Right cardiac atrium (tissue), 5 donors: ENCODE results near the gene CHL1. TPM values are rescaled to one million over a fixed set of nuclear protein-coding genes. Genes with fewer than 3 reads are reported as not detected.

Experiments used
- ATAC-seq, 2 donors: fragments of 200-7000 bp; cut with Tn5 transposase; one replicate each; pipeline versions ENCODE4 v1.8.0 to v1.9.1; 2020; ENCODE audit warnings: moderate library complexity in 2 of 2, mild to moderate bottlenecking in 1 of 2
- DNase-seq, 3 donors: peaks; one replicate each; pipeline ENCODE4 v3.0.0-alpha.2; 2020
- H3K27ac ChIP-seq: one replicate; pipeline ENCODE4 v1.5.1; 2013; ENCODE audit warnings: mild to moderate bottlenecking, low read length, control low read depth, moderate library complexity
- H3K27me3 ChIP-seq: one replicate; pipeline ENCODE4 v1.6.1; 2013; ENCODE audit not compliant: control insufficient read depth, insufficient read depth
- H3K4me1 ChIP-seq: one replicate; pipeline ENCODE4 v1.6.1; 2013; ENCODE audit warnings: low read length; ENCODE audit not compliant: control insufficient read depth, insufficient read depth
- H3K4me3 ChIP-seq: one replicate; pipeline ENCODE4 v1.5.1; 2013; ENCODE audit warnings: low read length, control low read depth
- H3K9me3 ChIP-seq: one replicate; pipeline ENCODE4 v1.6.1; 2013; ENCODE audit warnings: low read length; ENCODE audit not compliant: control insufficient read depth
- WGBS: extraction: QIAGEN DNeasy Blood & Tissue Kit; methylation state at CpG from one replicate; pipeline ENCODE4 v1.1.7; 2013; 5-methylcytosine and 5-hydroxymethylcytosine counted together
- intact Hi-C, 4 donors: fragments of 100-400 bp; cut with DNase I; formaldehyde crosslinking; loops; one replicate each; pipeline versions ENCODE4 v1.11.0 to v1.14.0; 2022 to 2023
- polyA plus RNA-seq: library from polyadenylated mRNA; stranded (reverse); fragments of 200-250 nt; gene quantifications from one replicate; pipeline ENCODE4 v1.2.3, GENCODE V29; 2013
- total RNA-seq, 4 donors: library from RNA; stranded (reverse); fragmentation: NEBNext Ultra II Directional; extraction: Animal tissue kit (Norgen Biotek cat#: 25700); gene quantifications; one replicate each; pipeline ENCODE4 v1.2.1, GENCODE V29; 2021
- donor health status: healthy with polysubstance abuse.
- donor health status: DM: no; HTN: yes; CAD: no.
- donor health status: DM: no; HTN: no; CAD: no.
- donor health status: DM: no; HTN: yes; CAD: no; lungs with severe emphysema.
- donor health status: DM: yes; HTN: yes; CAD: no.

Gene CHL1
- total and polyA plus RNA-seq, 5 donors: 14.3 to 90.2 (median 70.2) TPM

DNA sequence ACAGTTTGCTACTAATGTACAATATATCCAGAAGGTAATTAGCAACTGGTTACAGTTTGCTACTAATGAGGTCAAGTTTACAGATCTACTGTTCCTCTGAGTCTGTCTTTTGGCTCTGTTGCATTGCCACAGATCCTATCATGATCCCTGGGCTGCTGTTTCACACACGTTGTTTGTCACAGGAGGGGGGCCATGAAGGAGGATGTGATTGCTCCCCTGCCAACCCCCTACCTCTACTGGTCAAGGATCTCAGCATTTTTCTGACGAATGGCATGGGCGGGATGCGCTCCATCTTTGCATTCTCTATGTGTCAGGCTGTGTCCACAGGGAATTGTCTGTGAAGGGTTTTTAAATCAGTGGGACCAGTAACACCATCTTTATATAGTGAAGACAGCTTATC, 91.9 kb downstream of the CHL1 start:
- Histone ChIP-seq H3K27me3 (no peaks in the 10 kb centered on the region), H3K27ac (no peak overlapping the region), H3K4me1 (no peaks in the 10 kb centered on the region), H3K9me3 (no peaks in the 10 kb centered on the region), H3K4me3 (no peak overlapping the region)
- DNase-seq (no peak), ATAC-seq (no peak)
- 64% methylated on average over 4 of the region's 4 CpGs for WGBS
- intact Hi-C loops: no loop called here

DNA sequence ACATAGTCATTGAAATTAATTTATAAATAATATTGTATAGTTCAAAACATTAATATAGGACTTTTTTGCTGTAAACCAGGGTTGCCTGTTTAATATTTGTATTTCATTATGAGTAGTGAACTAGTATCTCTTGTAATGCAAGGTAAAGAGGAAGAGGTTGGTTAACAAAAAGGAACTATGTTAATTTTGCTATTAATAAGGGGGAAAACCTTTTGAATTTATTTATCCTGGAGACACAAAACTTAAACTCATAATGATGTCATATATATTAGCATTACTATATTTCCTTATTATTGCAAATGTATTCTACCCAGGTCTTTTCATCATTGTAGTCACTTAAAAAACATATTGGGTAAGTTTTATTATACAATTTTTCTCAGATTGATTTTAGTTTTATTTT, 94.5 kb downstream of the CHL1 start:
- H3K9me3 ChIP-seq: no peaks in the 10 kb centered on the region
- H3K27ac ChIP-seq: no peak overlapping the region
- no peak overlapping the region for H3K4me3 ChIP-seq
- no peaks in the 10 kb centered on the region for H3K27me3 ChIP-seq
- H3K4me1 ChIP-seq: no peaks in the 10 kb centered on the region
- intact Hi-C loops: no loop called here
- DNase-seq (no peak), ATAC-seq (no peak)

DNA sequence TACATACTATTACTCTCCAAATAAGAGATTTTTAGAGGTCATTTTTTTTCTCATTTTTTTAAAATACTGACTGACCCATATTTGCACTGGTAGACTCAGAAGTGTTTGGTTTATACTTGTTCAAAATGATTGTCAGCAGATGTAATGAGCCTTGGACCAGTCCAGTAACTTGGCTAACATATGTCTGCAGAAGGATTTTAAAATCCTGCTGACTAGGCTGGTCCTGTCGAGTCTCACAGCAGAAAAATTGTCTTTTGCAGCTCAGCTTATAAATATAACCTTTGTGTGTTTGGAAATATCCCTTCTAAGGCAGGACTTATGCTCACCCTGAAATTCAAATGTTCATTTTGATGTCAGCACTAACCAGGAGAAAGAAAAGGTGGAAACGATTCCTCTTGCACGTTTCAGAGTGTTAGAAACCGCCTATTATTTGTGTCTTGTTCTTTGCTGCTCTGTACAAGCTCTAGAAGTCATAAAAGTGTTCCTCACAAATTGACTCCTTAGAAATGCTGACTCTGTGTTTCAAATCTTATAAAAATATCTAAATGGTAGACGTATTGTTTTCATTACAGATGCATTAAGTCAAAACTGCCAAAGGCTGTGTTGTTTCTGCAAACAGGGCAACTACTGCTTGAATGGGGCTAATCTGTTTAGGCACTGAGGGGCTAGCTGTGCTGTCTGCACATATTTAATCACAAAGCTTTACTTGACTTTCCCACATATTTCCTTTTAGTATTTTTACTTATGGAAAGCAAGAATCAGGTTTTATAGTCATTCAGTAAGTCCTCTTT, 95.3 kb downstream of the CHL1 start:
- H3K4me3 ChIP-seq: no peak overlapping the region
- intact Hi-C loops: no loop called here
- 63% methylated on average over 5 of the region's 5 CpGs for WGBS
- ATAC-seq: no peak
- no peaks in the 10 kb centered on the region for H3K4me1 ChIP-seq
- no peak for DNase-seq
- H3K27me3 ChIP-seq: no peaks in the 10 kb centered on the region
- H3K27ac ChIP-seq: no peak overlapping the region
- no peaks in the 10 kb centered on the region for H3K9me3 ChIP-seq

DNA sequence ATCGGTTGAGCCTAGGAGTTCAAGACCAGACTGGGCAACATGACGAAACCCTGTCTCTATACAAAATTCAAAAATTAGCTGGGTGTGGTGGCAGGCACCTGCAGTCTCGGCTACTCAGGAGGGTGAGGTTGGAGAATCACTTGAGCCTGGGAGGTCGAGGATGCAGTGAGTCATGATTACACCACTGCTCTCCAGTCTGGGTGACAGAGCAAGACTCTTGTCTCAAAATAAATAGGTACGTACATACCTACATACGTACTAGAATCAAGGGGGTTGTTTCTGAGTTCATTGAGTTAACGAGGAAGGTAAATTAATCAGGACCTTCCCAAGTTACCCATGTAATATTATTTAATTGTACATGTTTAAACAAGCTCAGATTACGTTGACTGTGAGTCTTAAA, 97.5 kb downstream of the CHL1 start:
- Histone ChIP-seq H3K27me3 (no peaks in the 10 kb centered on the region), H3K4me3 (no peak overlapping the region), H3K4me1 (no peaks in the 10 kb centered on the region), H3K9me3 (no peaks in the 10 kb centered on the region), H3K27ac (no peak overlapping the region)
- 78% methylated on average over 8 of the region's 8 CpGs for WGBS
- DNase-seq (no peak), ATAC-seq (no peak)
- intact Hi-C loops: no loop called here

DNA sequence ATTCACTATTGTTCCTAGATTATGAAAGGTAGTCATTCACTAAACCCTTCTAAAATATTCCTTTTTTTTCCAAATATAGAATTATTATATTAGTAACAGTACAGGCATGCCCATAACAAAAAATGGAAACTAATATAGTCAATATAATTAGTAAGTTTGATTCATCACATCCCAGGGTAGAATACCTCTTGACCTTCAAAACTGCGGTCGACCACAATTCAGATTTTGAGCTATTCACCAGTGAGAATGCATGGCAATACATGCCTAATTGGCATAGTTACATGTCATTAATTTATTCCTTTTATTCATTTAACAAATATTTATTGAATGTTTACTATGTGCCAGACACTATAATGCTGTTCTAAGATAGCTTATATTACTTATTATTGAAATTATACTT, 98.0 kb downstream of the CHL1 start:
- Histone ChIP-seq H3K27me3 (no peaks in the 10 kb centered on the region), H3K27ac (no peak overlapping the region), H3K9me3 (no peaks in the 10 kb centered on the region), H3K4me1 (no peaks in the 10 kb centered on the region), H3K4me3 (no peak overlapping the region)
- WGBS: 88% methylated on average over 2 of the region's 2 CpGs
- intact Hi-C loops: no loop called here
- DNase-seq (no peak), ATAC-seq (no peak)

DNA sequence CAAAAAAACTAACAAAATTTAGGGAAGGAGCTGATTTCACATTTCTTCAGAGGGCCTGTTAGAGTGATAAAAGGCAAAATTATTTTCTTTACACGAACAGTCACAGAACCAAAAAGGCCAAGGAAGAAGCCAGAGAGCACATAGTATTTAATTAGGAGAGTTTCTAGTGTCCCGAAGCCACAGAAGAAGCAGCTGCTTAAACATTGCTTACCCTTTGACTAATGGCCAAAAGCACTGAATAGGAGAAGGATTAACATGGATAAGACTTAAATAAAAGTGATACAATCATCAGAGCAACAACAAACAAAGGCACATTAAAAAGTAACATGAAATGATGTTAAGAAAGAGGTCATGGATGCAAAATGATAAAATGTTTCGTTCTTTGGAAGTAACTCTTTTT, 98.6 kb downstream of the CHL1 start:
- Histone ChIP-seq H3K4me1 (no peaks in the 10 kb centered on the region), H3K4me3 (no peak overlapping the region), H3K9me3 (no peaks in the 10 kb centered on the region), H3K27ac (no peak overlapping the region), H3K27me3 (no peaks in the 10 kb centered on the region)
- DNase-seq: no peak
- WGBS: 54% methylated on average over 3 of the region's 3 CpGs
- intact Hi-C loops: no loop called here
- ATAC-seq: no peak

DNA sequence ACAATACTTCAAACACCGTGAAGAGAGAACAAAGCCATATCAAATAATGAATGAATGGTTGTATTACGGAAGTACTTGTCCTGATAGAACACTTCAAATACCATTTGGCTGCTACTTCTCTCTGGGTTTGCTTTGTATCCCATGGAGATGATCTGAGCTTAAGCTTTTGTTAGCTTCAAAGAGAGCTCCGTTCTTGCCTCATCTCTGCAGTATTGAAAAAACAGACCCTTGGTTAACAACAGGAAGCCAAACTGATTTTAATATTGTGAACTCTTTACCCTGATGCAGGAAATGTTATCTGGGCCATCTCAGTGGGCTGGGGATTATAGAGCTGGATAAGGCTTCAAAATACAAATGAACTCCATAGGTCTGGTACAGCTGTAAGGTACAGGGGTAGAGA, 101.0 kb downstream of the CHL1 start:
- H3K4me1 ChIP-seq: no peaks in the 10 kb centered on the region
- WGBS: 62% methylated on average over 3 of the region's 3 CpGs

DNA sequence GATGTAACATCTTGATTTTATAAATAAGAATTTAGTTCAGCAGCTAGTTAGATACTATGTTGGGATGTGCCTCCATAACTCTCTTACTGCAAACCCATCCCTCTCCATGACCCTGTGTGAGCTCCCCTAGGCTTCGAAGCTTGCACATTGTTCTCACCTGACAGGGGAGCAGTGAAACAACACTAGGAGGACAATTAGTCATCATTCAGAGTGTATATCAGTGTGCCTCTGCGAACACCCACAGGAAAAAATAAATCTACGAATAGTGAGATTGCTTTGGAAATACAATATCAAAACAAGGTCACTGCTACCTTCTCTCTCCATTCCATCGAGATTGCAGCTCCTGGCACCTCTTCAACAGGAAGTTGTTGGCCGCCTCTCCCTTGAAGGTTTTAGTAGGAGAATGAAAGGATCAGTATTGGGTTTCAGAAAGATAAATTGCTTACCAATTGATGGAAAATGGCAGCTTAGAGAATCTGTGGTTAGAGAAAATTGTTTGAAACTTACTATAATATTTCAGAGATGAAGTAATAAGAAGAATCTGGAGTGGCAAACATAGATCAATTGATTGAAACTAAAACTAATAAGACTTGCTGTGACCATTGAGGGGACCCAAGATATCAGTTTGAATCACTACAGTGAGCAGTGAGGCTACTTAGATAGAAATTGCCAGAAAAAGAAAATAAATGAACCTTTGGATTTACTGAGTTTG, 103.2 kb downstream of the CHL1 start:
- Histone ChIP-seq H3K27me3 (no peaks in the 10 kb centered on the region), H3K4me1 (no peaks in the 10 kb centered on the region), H3K4me3 (no peak overlapping the region), H3K27ac (no peak overlapping the region), H3K9me3 (no peaks in the 10 kb centered on the region)
- no peak for DNase-seq
- no peak for ATAC-seq
- intact Hi-C loops: no loop called here
- 68% methylated on average over 5 of the region's 5 CpGs for WGBS

More for the DNA sequence above, 101.0 kb downstream of the CHL1 start:
- intact Hi-C loops: no loop called here
- ATAC-seq (no peak), DNase-seq (no peak)
- Histone ChIP-seq H3K27ac (no peak overlapping the region), H3K27me3 (no peaks in the 10 kb centered on the region), H3K4me3 (no peak overlapping the region), H3K9me3 (no peaks in the 10 kb centered on the region)

DNA sequence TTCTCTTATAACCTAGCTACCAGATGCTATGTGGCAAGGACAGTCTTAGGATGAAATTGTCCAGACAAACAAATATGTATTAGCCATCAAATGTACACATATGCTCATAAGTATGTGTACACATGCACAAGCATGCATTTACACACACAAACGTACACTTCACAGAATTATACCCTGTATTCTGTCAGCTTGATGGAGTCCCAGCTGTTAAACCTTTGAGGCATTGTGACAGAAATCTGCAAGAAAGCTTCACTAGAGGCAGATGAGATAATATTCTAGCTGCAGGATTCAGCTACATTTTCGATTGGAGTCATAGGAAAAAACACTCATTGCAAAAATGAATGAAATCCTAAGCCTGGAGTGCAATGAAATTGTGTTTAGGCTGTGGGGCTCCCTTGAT, 110.6 kb downstream of the CHL1 start:
- Histone ChIP-seq H3K4me1 (no peaks in the 10 kb centered on the region), H3K9me3 (no peaks in the 10 kb centered on the region), H3K27me3 (no peaks in the 10 kb centered on the region), H3K27ac (no peak overlapping the region), H3K4me3 (no peak overlapping the region)
- DNase-seq (no peak), ATAC-seq (no peak)
- 48% methylated on average over 2 of the region's 2 CpGs for WGBS
- intact Hi-C loops: no loop called here

DNA sequence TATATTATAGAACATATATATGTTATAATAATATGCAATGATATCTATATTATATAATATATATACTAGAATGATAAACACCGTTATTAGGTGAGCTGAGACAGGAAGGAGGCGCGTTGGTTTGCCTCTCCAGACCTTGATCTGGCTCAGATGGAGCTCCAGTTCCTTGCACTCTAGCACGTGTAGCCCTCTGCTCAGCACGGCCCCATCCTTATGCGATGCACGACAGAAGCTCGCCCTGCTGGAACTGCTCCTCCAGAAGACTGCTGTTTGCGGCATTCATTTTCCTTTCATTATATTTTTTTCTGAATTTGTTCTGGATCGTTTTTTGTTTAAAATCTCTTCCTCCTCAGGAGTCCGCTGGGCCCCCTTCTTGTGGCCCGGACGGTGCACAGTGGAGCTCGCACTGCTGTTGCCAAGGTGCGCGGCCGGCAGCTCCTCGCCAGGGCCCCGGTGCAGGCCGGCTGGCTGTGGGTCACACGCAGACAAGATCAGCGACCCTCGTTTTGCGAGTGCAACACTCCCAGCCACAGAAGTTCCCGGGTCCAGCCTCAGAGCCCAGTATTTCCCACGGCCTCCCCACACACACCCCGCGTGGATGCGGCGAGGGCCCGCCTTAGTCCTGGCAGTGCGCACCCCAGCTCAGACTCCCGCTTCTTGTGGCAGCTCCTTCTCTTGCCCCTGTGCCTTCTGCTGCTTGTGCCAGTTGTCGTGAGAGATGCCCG, 112.2 kb downstream of the CHL1 start:
- 32% methylated on average over 35 of the region's 35 CpGs for WGBS
- intact Hi-C loops: no loop called here
- Histone ChIP-seq H3K4me1 (no peaks in the 10 kb centered on the region), H3K27me3 (no peaks in the 10 kb centered on the region), H3K9me3 (no peaks in the 10 kb centered on the region), H3K27ac (no peak overlapping the region), H3K4me3 (no peak overlapping the region)
- peak; percentile 5 to 41 (median 16) for DNase-seq
- peak; percentile 18 to 51 for ATAC-seq

DNA sequence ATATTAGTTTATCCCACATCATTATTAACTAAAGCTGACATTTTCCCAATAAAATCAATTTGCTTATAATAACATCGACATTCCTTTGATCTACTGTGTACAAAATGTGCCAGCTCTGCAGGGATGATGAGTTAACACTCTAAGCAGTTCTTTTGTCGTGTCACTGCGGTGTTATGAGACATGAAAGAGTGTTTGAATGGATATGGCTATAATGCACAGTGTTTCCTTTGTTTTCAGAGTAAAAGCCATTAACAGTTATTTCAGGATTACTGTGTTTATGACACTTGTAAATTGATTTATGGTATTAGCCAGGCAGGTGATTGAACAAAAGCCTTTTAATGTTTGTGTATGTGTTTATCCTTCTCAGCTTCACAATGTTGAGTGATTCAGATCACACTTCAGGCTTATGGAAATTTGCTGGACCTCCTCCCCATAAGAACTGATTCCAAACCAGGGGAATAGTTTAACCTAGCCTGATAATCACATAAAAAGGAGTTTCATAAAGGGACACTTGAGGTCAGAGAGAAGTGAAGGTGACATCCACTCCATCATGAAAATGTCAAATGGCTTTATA, 115.7 kb downstream of the CHL1 start:
- Histone ChIP-seq H3K4me3 (no peak overlapping the region), H3K4me1 (no peaks in the 10 kb centered on the region), H3K27ac (no peak overlapping the region), H3K27me3 (no peaks in the 10 kb centered on the region), H3K9me3 (no peaks in the 10 kb centered on the region)
- ATAC-seq: no peak
- DNase-seq: no peak
- intact Hi-C loops: no loop called here
- 55% methylated on average over 3 of the region's 3 CpGs for WGBS
